EH (cell line): Measurements from ENCODE around the gene PSMD3.
"Not testable (repeated sequence)": the region's sequence is repeated elsewhere in the genome, so short reads cannot be mapped to it uniquely, and the experiment has no call there.

Experiments used
- DNase-seq: peaks from one replicate; pipeline ENCODE4 v3.0.0-alpha.2; 2015; ENCODE audit warnings: low read depth

PSMD3 gene

GRCh38 chr17:39980351-39981206, at the start of gene PSMD3:
TSS of gene PSMD3 (plus strand) at chr17:39980807. CDS start at chr17:39980971, 164 bp downstream.
- peak; percentile 100 for DNase-seq

- DNase-seq = no peak
Observed at GRCh38 chr17:39933912-39934311, 46.7 kb upstream of the PSMD3 start.

GRCh38 chr17:39934324-39934723, 46.3 kb upstream of the PSMD3 start:
- no peak for DNase-seq

GRCh38 chr17:39935909-39936308, 44.7 kb upstream of the PSMD3 start:
- DNase-seq = peak; percentile 42

GRCh38 chr17:39937447-39937846, 43.2 kb upstream of the PSMD3 start:
- DNase-seq = no peak

GRCh38 chr17:39938140-39938869, 42.3 kb upstream of the PSMD3 start:
- DNase-seq = no peak

- no peak for DNase-seq
Observed at GRCh38 chr17:39939106-39939505, 41.5 kb upstream of the PSMD3 start.

GRCh38 chr17:39939588-39940419, 40.8 kb upstream of the PSMD3 start:
- DNase-seq = peak; percentile 90

GRCh38 chr17:39943702-39944392, 36.8 kb upstream of the PSMD3 start:
- DNase-seq = no peak

GRCh38 chr17:39944393-39944711, 36.3 kb upstream of the PSMD3 start:
- no peak for DNase-seq

- DNase-seq = no peak
Observed at GRCh38 chr17:39946551-39947330, 33.9 kb upstream of the PSMD3 start.

- not testable (repeated sequence) for DNase-seq
Observed at GRCh38 chr17:39948489-39948828, 32.1 kb upstream of the PSMD3 start.

GRCh38 chr17:39949028-39949427, 31.6 kb upstream of the PSMD3 start:
- DNase-seq = no peak

- no peak for DNase-seq
Observed at GRCh38 chr17:39950871-39951348, 29.7 kb upstream of the PSMD3 start.

GRCh38 chr17:39951924-39952679, 28.5 kb upstream of the PSMD3 start:
- DNase-seq = no peak

GRCh38 chr17:39952680-39953470, 27.7 kb upstream of the PSMD3 start:
- peak; percentile 97 for DNase-seq

GRCh38 chr17:39953471-39953888, 27.1 kb upstream of the PSMD3 start:
- DNase-seq = no peak

- no peak for DNase-seq
Observed at GRCh38 chr17:39954876-39955275, 25.7 kb upstream of the PSMD3 start.

GRCh38 chr17:39955726-39956225, 24.8 kb upstream of the PSMD3 start:
- DNase-seq = no peak
